DND-41 (cell line): ENCODE data around the gene MAML3.

Source experiments
- ATAC-seq: fragments of 200-7000 bp; cut with Tn5 transposase; 3 replicates; pipeline ENCODE4 v1.9.1; 2021; ENCODE audit warnings: low read depth; ENCODE audit not compliant: insufficient read depth
- DNase-seq: peaks from one replicate; pipeline ENCODE4 v3.0.0-alpha.2; 2020
- H2AFZ ChIP-seq: 2 replicates; pipeline ENCODE4 v1.6.0; 2012; ENCODE audit warnings: low read depth, low read length
- H3K27ac ChIP-seq: 2 replicates; pipeline ENCODE4 v1.5.1; 2012; ENCODE audit warnings: low read length, inconsistent platforms
- H3K27me3 ChIP-seq: fragments of 200-600 bp; sonication (generic); 2 replicates; pipeline ENCODE4 v1.6.0; 2012; ENCODE audit warnings: low read length, mild to moderate bottlenecking, inconsistent platforms; ENCODE audit not compliant: insufficient read depth, poor library complexity
- H3K36me3 ChIP-seq: 2 replicates; pipeline ENCODE4 v1.5.1; 2012; ENCODE audit warnings: low read length, inconsistent platforms; ENCODE audit not compliant: insufficient read depth
- H3K4me1 ChIP-seq: 2 replicates; pipeline ENCODE4 v1.5.1; 2012; ENCODE audit warnings: mild to moderate bottlenecking, low read length; ENCODE audit not compliant: insufficient read depth
- H3K4me2 ChIP-seq: 2 replicates; pipeline ENCODE4 v1.6.0; 2012; ENCODE audit warnings: mild to moderate bottlenecking, moderate library complexity, low read length, inconsistent platforms; ENCODE audit not compliant: insufficient read depth
- H3K4me3 ChIP-seq, 2 experiments: fragments of 200-600 bp in 1 of 2; shearing (Covaris generic) in 1 of 2; 2 replicates each; pipeline ENCODE4 v1.5.1; 2012 to 2016; ENCODE audit warnings: inconsistent platforms in 2 of 2, low read length in 2 of 2, mild to moderate bottlenecking in 2 of 2, low read depth in 1 of 2, moderate library complexity in 1 of 2
- H3K79me2 ChIP-seq: 2 replicates; pipeline ENCODE4 v1.6.0; 2012; ENCODE audit warnings: low read length, inconsistent platforms; ENCODE audit not compliant: insufficient read depth
- H3K9ac ChIP-seq: 2 replicates; pipeline ENCODE4 v1.6.0; 2012; ENCODE audit warnings: low read depth, mild to moderate bottlenecking, inconsistent platforms, low read length, moderate library complexity
- H3K9me3 ChIP-seq: 2 replicates; pipeline ENCODE4 v1.5.1; 2012; ENCODE audit warnings: low read length, moderate library complexity, mild to moderate bottlenecking, inconsistent platforms; ENCODE audit not compliant: insufficient read depth, severe bottlenecking
- H4K20me1 ChIP-seq: 2 replicates; pipeline ENCODE4 v1.6.0; 2012; ENCODE audit warnings: low read length; ENCODE audit not compliant: insufficient read depth
- CTCF ChIP-seq: IDR thresholded peaks from 2 replicates; pipeline ENCODE4 v1.5.1; 2012; ENCODE audit warnings: borderline replicate concordance, low read length, moderate library complexity, mild to moderate bottlenecking; ENCODE audit not compliant: poor library complexity, severe bottlenecking; ENCODE audit errors: extremely low read depth
- EZH2 ChIP-seq: IDR thresholded peaks from 3 replicates; pipeline ENCODE4 v1.6.1; 2012; ENCODE audit warnings: borderline replicate concordance, low read depth, mild to moderate bottlenecking, moderate library complexity, low read length, inconsistent platforms; ENCODE audit not compliant: severe bottlenecking

MAML3 gene

DNA sequence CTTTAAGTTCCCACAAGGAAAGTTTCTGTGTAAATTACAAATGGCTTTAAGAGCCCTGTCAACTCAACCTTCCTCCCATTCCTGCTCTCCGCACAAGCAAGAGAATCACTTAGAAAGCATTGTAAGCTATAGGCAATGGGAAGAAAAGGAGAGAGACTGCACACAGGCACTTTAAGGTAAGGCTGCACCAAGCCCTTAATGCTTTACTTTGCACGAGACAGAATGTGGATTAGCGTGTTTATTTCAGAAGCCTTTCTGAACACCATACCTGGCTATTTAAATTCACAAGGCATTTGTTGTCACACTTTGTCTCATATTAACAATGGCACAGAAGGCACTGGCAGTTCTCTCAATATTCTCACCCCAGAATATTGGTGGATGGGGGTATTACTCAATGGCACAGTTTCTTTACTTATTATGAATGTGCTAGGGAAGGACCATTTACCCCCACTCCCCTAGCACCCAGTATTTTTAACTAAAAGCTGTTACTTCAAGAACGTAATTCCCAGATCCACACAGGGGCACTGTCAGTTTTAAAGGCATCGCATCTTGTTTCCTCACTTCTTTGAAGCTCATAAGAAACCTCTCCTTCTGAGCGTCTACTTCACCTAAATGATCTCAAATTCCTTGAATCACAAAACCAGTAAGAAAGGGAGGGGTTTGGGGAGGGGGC, 150.0 kb downstream of the MAML3 start:
- Histone ChIP-seq H3K79me2 (no peaks in the 10 kb centered on the region), H3K4me3 (no peak overlapping the region), H2AFZ (no peak overlapping the region), H3K36me3 (no peaks in the 10 kb centered on the region), H3K4me1 (no peaks in the 10 kb centered on the region), H3K4me2 (no peak overlapping the region), H4K20me1 (no peaks in the 10 kb centered on the region), H3K27ac (no peak overlapping the region), H3K27me3 (no peaks in the 10 kb centered on the region), H3K9me3 (no peaks in the 10 kb centered on the region), H3K9ac (no peak overlapping the region)
- ATAC-seq (no peak), DNase-seq (no peak)
- TF ChIP-seq EZH2 (no peak), CTCF (no peak)

GRCh38 chr4:140000232-140000631, 153.8 kb downstream of the MAML3 start:
- H3K36me3 ChIP-seq = no peaks in the 10 kb centered on the region
- H4K20me1 ChIP-seq = no peaks in the 10 kb centered on the region
- no peaks in the 10 kb centered on the region for H3K4me1 ChIP-seq
- no peak for ATAC-seq
- no peak for TF ChIP-seq CTCF
- no peak for TF ChIP-seq EZH2
- no peak for DNase-seq
- no peak overlapping the region for H3K4me2 ChIP-seq
- H3K4me3 ChIP-seq = no peak overlapping the region
- no peak overlapping the region for H3K9ac ChIP-seq
- no peaks in the 10 kb centered on the region for H3K27me3 ChIP-seq
- no peak overlapping the region for H2AFZ ChIP-seq
- no peak overlapping the region for H3K27ac ChIP-seq
- no peaks in the 10 kb centered on the region for H3K79me2 ChIP-seq
- H3K9me3 ChIP-seq = no peaks in the 10 kb centered on the region

- DNase-seq = no peak
- Histone ChIP-seq H3K4me2 (no peak overlapping the region), H3K4me3 (no peak overlapping the region), H2AFZ (no peak overlapping the region), H3K9me3 (no peaks in the 10 kb centered on the region), H4K20me1 (no peaks in the 10 kb centered on the region), H3K27me3 (no peaks in the 10 kb centered on the region), H3K79me2 (no peaks in the 10 kb centered on the region), H3K27ac (no peak overlapping the region), H3K36me3 (no peaks in the 10 kb centered on the region), H3K9ac (no peak overlapping the region), H3K4me1 (no peaks in the 10 kb centered on the region)
- ATAC-seq = no peak; the same call in 2 of the 3 replicates
- no peak for TF ChIP-seq CTCF
- TF ChIP-seq EZH2 = no peak
These were observed 164.9 kb downstream of the MAML3 start for GRCh38 chr4:139988863-139989765.
